Nucleus accumbens (tissue), 56 donors: ENCODE measurements around the gene PCOLCE2.
"Not testable (repeated sequence)": the region's sequence is repeated elsewhere in the genome, so short reads cannot be mapped to it uniquely, and the experiment has no call there.

Source experiments
- DNase-seq, 56 donors: peaks; one replicate each; lab custom pipeline; 2025; lab: John Stamatoyannopoulos, UW

PCOLCE2 gene

GRCh38 chr3:142875099-142875498 lies 13.8 kb downstream of the PCOLCE2 start:
- DNase-seq, result no peak

DNA sequence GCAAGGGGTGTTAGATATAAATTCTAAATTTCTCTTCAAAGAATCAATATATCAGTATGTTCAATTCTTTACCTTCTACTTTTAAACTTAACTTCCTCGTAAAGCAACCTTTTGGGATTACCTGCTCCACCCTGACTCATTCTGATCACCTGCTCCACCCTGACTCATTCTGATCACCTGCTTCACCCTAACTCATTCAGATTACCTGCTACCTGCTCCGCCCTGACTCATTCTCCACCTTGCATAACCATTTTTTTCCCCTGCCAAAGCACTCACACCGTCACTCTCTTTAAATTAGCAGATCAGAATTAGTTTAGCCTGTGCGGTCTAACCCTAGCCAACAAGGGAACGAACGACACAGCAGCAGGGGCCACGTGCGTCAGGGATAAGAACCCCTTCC lies 20.5 kb downstream of the PCOLCE2 start:
- not testable (repeated sequence) for DNase-seq

GRCh38 chr3:142866841-142867631 lies 21.8 kb downstream of the PCOLCE2 start:
- no peak for DNase-seq

DNA sequence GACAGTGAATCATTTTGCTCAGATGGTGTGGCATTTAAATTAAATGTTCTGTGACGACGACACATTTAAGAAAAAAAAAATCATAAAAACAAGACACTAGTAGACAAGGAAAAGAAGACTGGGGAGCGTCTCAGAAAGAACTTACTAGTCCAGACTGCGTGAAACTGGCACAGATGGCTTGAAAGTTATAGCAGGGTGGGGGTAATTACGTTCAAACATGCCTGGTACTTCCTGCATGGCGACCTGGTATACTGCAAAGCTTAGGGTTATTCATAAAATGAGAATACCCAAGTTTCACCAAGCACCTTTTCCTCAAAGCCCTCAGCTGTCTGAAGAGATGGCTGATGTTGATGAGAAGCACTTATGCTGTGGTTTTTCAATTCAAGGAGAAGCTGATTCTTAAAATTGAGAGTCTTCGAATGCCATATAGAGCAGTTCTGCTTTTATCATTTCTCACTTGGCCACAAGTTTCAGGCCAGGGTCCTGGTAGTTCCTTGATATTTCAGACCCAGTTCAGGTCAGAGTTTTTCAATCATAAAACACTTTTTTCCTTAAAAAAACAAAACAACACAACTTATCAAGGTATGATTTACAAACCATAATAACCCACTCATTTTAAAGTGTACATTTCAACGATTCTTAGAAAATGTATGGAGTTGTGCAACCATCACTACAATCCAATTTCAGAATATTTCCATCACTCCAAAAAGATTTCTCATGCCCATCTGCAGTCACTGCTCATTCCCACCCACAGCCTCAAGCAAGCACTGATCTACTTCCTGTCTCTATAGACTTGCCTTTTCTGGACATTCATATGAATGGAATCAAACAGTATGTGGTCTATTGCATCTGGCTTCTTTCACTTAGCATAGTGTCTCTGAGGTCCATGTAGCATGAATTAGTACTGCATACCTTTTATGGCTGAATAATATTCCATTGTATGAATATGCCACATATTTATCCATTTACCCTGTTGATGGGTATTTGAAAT lies 24.7 kb downstream of the PCOLCE2 start:
- DNase-seq, result no peak

GRCh38 chr3:142863010-142863817 lies 25.7 kb downstream of the PCOLCE2 start:
- DNase-seq, result no peak

GRCh38 chr3:142861926-142862325 lies 27.0 kb downstream of the PCOLCE2 start:
- DNase-seq, result no peak

- DNase-seq, result no peak
Observed at GRCh38 chr3:142858043-142858442, 30.8 kb downstream of the PCOLCE2 start.

DNA sequence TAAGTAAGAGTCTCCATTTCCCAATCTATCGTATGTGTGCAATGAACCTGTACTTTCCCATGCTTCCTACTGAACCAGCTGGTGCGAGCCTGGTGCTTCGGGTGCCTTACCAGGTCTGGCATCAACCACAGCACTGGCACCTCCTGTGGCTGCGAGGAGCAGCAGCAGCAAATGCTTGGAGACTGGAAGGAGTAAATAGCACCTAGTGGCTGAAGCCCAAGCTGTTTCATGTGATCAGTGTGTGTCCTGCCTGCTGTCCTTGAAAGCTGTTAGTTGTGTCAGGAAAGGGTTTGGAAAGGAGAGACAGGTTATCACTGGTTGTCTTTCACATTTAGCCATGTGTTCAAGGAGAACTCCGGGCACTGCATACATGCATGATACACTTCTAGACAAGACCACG lies 31.8 kb downstream of the PCOLCE2 start:
- DNase-seq, result no peak

DNA sequence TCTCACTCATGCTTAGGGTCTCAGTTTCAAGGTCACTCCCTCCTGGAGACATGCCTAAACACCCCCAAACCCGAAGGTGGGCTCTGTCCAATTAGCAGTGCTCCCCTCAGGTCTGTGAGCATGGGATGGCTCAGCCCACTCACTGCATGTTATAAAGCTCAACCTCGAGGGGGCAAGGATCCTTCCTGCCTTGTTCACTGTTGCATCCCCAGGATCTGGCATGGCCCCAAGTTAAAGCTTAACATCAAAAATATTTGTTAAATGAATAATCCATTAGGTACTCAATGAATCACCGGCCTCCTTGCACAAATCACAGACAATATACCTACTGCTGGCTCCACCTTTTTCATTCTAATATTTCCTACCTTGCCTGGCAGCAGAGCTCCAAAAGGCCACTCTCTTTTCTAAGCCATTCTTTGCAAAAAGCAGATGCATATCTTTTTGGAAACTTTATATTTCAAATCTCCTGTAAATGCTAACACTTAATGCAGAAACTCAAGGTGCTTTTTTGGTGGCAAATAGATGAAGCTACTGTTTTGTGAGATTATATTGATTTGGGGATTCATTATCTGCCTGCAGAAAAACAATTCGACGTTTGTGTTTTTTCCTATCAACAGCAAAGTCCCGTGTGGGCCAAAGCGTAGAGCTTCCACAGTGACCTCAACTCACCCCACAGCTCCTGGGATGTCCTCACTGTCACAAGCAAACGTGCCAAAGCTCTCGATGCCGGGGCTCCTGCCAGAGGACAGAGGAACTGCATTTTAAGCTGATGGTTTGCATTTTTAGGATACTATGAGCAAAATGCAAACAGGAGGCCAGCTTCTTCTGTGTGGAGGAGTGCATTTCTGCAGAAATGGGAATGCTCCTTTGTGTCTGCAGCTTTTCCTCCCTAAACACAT lies 35.4 kb downstream of the PCOLCE2 start:
- DNase-seq, result no peak

DNA sequence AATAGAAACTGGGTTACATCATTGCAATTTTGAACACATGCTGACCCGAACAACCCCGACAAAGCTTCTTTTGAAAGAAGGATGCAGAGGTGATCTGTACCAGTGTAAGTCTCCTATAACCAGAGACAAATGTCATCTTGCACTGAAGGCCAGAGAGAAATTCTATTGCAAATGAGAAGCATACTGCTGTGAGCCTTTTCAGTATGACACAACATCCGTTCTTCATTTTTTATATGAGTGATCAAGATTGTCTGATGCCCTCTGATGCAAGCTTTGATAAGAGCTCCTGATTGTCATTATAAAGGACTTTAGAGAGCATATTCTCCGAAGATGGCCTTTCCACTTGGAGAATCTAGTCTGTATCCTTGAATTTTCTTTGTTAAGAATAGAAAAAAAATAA lies 36.9 kb downstream of the PCOLCE2 start:
- DNase-seq, result no peak

- no peak for DNase-seq
Observed at GRCh38 chr3:142850395-142851023, 38.4 kb downstream of the PCOLCE2 start.

DNA sequence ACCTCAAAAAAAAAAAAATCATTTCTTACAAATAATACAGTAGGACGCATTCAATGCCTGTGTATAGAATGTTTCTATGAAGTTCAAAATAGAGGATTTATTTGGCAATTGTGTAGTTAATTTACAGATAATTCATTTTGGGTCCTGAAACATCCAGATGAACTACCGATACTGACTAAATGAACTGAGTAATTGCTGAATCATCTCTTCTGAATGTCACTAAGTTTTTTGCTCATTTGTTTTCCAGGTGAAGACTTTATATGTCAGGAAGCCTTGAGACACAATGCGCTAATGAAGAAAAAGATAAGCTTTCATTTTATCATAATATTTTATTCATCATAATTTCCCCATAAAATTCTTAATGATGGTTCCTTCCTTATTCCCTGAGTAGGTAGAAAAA lies 39.7 kb downstream of the PCOLCE2 start:
- no peak for DNase-seq

DNA sequence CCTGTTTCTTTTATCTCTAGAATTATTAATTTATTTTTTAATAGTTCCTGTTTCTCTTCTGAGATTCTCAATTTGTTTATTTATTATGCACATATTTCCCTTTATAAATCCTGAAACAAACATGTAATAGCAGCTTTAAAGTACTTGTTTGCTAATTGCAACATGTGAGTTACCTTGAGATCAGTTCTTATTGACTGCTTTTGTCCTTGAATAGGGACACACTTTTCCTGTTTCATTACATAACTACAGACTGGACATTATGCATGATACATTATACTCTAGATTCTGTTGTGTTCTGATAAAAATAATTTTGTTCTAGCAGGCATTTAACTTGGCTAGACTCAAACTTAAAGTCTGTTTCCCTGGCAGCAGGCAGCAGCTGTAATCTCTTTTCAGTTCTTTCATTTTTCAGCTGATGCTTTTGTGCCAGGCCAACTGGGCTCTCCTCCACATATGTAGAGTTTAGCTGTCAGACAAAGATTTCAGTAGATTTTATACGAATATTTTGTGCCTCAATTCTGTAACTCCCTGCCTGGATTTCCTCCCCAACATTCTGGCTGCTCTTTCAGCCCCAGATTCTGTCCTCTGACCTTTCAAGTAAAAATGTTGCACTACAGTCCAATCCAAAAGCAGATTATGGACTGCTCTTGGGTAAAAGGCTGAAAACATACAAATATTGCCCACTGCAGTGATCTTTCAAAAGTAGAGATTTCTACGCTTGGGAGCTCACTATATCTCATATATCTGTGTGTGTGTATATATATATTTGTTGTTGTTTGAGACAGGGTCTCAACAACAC lies 41.9 kb downstream of the PCOLCE2 start:
- no peak for DNase-seq

GRCh38 chr3:142844339-142844977 lies 44.4 kb downstream of the PCOLCE2 start:
- no peak for DNase-seq

- DNase-seq, result no peak
Observed at GRCh38 chr3:142839831-142840230, 49.1 kb downstream of the PCOLCE2 start.

GRCh38 chr3:142837526-142837925 lies 51.4 kb downstream of the PCOLCE2 start:
- no peak for DNase-seq

DNA sequence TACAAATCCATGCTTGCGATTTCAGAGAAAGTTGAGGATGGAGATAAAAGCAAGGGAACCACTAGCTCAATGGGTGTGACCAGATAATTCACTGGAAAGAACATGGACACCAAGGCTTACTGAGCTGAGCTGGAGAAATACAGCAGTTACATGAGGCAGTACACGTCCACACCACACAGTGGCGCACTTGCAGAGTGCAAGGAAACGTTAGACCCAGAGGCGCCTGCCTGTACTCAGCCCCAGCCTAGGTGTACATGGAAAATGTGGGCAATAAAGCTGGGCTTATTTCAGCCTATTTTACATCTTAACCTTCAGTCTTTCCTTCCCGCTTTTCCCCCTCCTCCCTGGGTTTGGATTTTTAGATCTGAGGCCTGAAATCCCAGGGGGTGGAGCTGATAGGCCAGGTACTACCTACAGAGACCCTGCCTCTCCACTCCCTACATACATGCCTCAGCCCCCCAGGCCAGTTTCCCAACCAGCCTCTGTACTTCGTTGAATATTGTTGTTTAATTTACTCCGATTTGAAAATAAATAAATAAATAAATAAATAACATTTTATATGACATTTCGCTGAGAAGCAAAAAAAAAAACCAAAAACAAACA lies 60.1 kb downstream of the PCOLCE2 start:
- DNase-seq, result peak in 49 of 56 donors; percentile 3 to 89 (median 41)
